Measurements from ENCODE around the gene RNF113A. TPM values are rescaled to one million over a fixed set of nuclear protein-coding genes. Genes with fewer than 3 reads are reported as not detected.

The RNF113A gene
- total and polyA plus RNA-seq, 7 donors, result 5.5 to 15.7 (median 9.7) TPM

- Histone ChIP-seq H3K27me3 (ENCODE audit: insufficient read depth in 3 of 3, low read length in 2 of 3) (no peaks in the 10 kb centered on the region), H3K36me3 (ENCODE audit: insufficient read depth in 1 of 2, low read depth in 1 of 2) (peaks cover 0 to 31% of the 10 kb centered on the region in 2 donors), H3K4me1 (no peaks in the 10 kb centered on the region), H3K27ac (no peak overlapping the region), H3K9me3 (no peaks in the 10 kb centered on the region), H3K4me3 (no peak overlapping the region)
- ATAC-seq, result no peak
- no peak for DNase-seq
- TF ChIP-seq, protein P1, sequence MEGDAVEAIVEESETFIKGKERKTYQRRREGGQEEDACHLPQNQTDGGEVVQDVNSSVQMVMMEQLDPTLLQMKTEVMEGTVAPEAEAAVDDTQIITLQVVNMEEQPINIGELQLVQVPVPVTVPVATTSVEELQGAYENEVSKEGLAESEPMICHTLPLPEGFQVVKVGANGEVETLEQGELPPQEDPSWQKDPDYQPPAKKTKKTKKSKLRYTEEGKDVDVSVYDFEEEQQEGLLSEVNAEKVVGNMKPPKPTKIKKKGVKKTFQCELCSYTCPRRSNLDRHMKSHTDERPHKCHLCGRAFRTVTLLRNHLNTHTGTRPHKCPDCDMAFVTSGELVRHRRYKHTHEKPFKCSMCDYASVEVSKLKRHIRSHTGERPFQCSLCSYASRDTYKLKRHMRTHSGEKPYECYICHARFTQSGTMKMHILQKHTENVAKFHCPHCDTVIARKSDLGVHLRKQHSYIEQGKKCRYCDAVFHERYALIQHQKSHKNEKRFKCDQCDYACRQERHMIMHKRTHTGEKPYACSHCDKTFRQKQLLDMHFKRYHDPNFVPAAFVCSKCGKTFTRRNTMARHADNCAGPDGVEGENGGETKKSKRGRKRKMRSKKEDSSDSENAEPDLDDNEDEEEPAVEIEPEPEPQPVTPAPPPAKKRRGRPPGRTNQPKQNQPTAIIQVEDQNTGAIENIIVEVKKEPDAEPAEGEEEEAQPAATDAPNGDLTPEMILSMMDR (IDR thresholded peaks at IDR 0.05), result no peak
- WGBS, 3 donors, result 75 to 90% (median 77%) methylated on average over 5 of the region's 5 CpGs
- intact Hi-C loops (cut with DNase I), result no loop called here
These were observed 8.5 kb upstream of the RNF113A start for GRCh38 chrX:119880076-119880475.

- intact Hi-C loops (cut with DNase I), result no loop called here
- TF ChIP-seq, protein P1 (IDR thresholded peaks at IDR 0.05), result no peak
- Histone ChIP-seq H3K27me3 (ENCODE audit: insufficient read depth in 3 of 3, low read length in 2 of 3) (no peaks in the 10 kb centered on the region), H3K27ac (no peak overlapping the region), H3K4me1 (no peaks in the 10 kb centered on the region), H3K9me3 (no peaks in the 10 kb centered on the region), H3K36me3 (ENCODE audit: insufficient read depth in 1 of 2, low read depth in 1 of 2) (peaks cover 0 to 31% of the 10 kb centered on the region in 2 donors), H3K4me3 (no peak overlapping the region)
- WGBS, 3 donors, result 53 to 71% (median 61%) methylated on average over 2 of the region's 2 CpGs
- ATAC-seq, result no peak
- no peak for DNase-seq
These were observed 7.2 kb upstream of the RNF113A start for GRCh38 chrX:119878740-119879139.

- Histone ChIP-seq H3K27ac (peak overlapping the region; percentile 91), H3K9me3 (no peaks in the 10 kb centered on the region), H3K4me3 (peak overlapping the region; percentile 61), H3K27me3 (ENCODE audit: insufficient read depth in 3 of 3, low read length in 2 of 3) (no peaks in the 10 kb centered on the region), H3K36me3 (ENCODE audit: insufficient read depth in 1 of 2, low read depth in 1 of 2) (peaks cover 0 to 11% of the 10 kb centered on the region in 2 donors), H3K4me1 (peaks cover 13% of the 10 kb centered on the region)
- DNase-seq (no peak), ATAC-seq (peak; percentile 37 to 56 (median 48))
- TF ChIP-seq, protein P1 (IDR thresholded peaks at IDR 0.05), result no peak
- WGBS, 3 donors, result 0 to 31% (median 0%) methylated on average over 26 of the region's 26 CpGs
- intact Hi-C loops (cut with DNase I), result loop anchor here in 1 of 2 donors (2.0 to 5.0 kb wide), 2 partner anchors 16 to 79 kb away; partner anchors contain the start of gene RPL39
These were observed 311 bp downstream of the RNF113A start for GRCh38 chrX:119871245-119871598.

DNA sequence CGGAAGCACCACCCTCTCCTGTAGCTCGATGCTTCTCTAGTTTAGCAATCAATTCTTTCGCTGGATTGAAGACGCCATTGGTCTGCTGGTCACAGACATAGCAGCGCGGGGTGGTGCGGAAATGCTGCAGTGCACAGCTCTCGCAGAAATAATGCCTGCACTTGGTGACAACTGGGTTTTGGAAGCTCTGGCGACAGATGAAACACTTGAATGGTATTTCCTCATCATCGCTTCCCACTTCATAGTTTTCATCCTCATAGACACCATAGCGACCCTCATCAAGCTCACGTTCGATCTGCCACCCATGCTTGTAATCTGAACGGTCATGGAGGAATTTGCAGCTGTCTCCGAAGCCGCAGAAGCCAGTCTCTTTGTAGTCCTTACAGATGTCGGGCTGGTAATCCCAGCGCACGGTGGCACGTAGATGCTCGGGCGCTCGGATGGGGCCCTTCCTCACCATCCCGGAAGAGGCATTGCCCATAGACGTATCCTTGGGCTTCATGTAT lies 854 bp downstream of the RNF113A start:
- H3K27ac ChIP-seq, result peak overlapping the region; percentile 91
- 0 to 33% (median 1%) methylated on average over 25 of the region's 25 CpGs for WGBS, 3 donors
- peaks cover 13% of the 10 kb centered on the region for H3K4me1 ChIP-seq
- peaks cover 0 to 5% of the 10 kb centered on the region in 2 donors for H3K36me3 ChIP-seq (ENCODE audit: insufficient read depth in 1 of 2, low read depth in 1 of 2)
- ATAC-seq (peak in 3 of 4 donors; percentile 14 to 46 (median 38)), DNase-seq (peak in 1 of 2 donors; percentile 21)
- peak overlapping the region; percentile 61 for H3K4me3 ChIP-seq
- intact Hi-C loops (cut with DNase I), result loop anchor here in 1 of 2 donors (2.0 to 5.0 kb wide), 2 partner anchors 16 to 78 kb away; partner anchors contain the start of gene RPL39
- TF ChIP-seq, protein P1 (IDR thresholded peaks at IDR 0.05), result no peak
- no peaks in the 10 kb centered on the region for H3K9me3 ChIP-seq
- no peaks in the 10 kb centered on the region for H3K27me3 ChIP-seq (ENCODE audit: insufficient read depth in 3 of 3, low read length in 2 of 3)

GRCh38 chrX:119853444-119853843 lies 18.1 kb downstream of the RNF113A start:
- Histone ChIP-seq H3K4me1 (peaks cover 4% of the 10 kb centered on the region), H3K27ac (peak overlapping the region; percentile 87), H3K9me3 (no peaks in the 10 kb centered on the region), H3K27me3 (ENCODE audit: insufficient read depth in 3 of 3, low read length in 2 of 3) (no peaks in the 10 kb centered on the region), H3K4me3 (peak overlapping the region; percentile 82), H3K36me3 (ENCODE audit: insufficient read depth in 1 of 2, low read depth in 1 of 2) (peaks cover 0 to 20% of the 10 kb centered on the region in 2 donors)
- intact Hi-C loops (cut with DNase I), result loop anchor here in 1 of 2 donors (5.0 kb wide), 1 partner anchor 61 kb away; the partner anchor contains the start of gene RPL39
- WGBS, 3 donors, result 10 to 46% (median 14%) methylated on average over 10 of the region's 10 CpGs
- TF ChIP-seq, protein P1 (IDR thresholded peaks at IDR 0.05), result no peak
- DNase-seq (no peak), ATAC-seq (peak in 2 of 4 donors; percentile 35 to 64)

All from psoas muscle (tissue), 8 donors.